ENCODE data around the gene GIT2.

DNA sequence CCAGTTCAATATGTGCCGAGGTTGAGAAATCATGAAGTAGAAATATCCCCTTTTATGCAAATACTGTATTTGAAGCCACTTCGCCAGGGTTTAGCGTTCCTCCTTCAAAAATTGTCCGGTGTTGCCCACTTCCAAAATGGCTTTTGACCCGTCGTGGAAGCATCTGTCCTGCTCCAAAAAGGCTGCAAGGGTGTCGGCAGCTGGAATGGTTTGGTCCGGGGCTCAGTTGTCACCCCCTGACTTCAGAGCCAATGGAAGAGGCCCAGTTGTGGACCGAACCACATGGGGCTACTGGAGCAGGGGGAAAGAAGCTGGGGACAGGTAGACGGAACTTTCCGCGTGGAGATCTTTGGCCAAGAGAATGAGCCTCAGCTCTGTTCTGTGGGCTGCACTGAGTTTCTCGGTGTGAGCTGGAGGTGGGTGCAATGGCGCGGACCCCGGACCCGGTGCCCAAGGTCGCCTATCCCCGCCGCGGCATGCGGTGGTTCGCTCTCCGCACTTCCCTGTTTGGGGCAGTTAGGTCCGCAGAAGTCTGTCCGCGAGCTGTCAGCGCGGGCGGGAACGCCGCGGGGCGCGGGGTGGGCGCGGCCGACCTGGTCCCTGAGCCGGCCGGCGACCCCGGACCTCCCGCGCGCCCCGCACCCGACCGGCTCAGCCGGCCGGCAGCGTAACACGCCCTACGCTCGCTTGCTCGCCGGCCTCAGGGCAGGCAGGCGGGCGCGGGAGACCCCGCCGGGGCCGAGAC lies 2.9 kb upstream of the GIT2 start, which contains the start of gene ANKRD13A:
- peak in 1 of 11 experiments; percentile 3 for TF ChIP-seq CTCF (IDR thresholded peaks at IDR 0.05 in 8 of 11, conservative IDR thresholded peaks at IDR 0.05 in 3 of 11)
- peak; percentile 94 to 95 (median 94) for TF ChIP-seq POLR2AphosphoS5 (IDR thresholded peaks at IDR 0.05)
- peak in 1 of 3 donors; percentile 54 for TF ChIP-seq POLR2A (IDR thresholded peaks at IDR 0.05)

Data from spleen (tissue), 7 donors.